ENCODE results near the gene AVL9.

DNA sequence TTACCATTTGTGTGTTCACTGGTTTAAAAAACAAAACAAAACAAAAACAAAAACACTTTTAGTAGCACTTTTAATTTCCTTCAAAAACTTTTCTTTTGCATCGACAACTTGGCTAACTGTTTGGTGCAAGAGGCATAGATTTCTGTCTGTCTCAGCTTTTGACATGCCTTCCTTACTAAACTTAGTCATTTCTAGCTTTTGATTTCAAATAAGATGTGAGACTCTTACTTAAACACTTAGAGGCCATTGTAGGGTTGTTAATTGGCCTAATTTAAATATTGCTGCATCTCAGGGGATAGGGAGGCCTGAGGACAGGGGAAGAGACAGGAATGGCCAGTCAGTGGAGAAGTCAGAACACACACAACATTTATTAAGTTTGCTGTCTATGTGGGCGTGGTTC lies 66.3 kb downstream of the AVL9 start:
- no peak for TF ChIP-seq CTCF (conservative IDR thresholded peaks at IDR 0.05; ENCODE audit: low read depth, low read length)
- no peak for TF ChIP-seq RAD21 (IDR thresholded peaks at IDR 0.05; ENCODE audit: low read length)
- TF ChIP-seq BHLHE40 (IDR thresholded peaks at IDR 0.05; ENCODE audit: low read depth, low read length), result no peak
- no peak for TF ChIP-seq POLR2A (IDR thresholded peaks at IDR 0.05; ENCODE audit: low read depth, low read length)
- no peak for TF ChIP-seq CEBPB (IDR thresholded peaks at IDR 0.05; ENCODE audit: low read depth, low read length)
- no peak for TF ChIP-seq USF2 (IDR thresholded peaks at IDR 0.05; ENCODE audit: low read depth, low read length)
- no peak for TF ChIP-seq RFX5 (IDR thresholded peaks at IDR 0.05; ENCODE audit: low read depth, low read length)

Measured in IMR-90 (cell line).